GM20431 (cell line): ENCODE measurements around the gene AQR.
"Not testable (repeated sequence)": the region's sequence is repeated elsewhere in the genome, so short reads cannot be mapped to it uniquely, and the experiment has no call there.

ENCODE experiments used
- in situ Hi-C: fragments of 300-500 bp; cut with MseI, MboI; formaldehyde crosslinking; loops from one replicate; pipeline ENCODE4 v1.15.0; 2020; ENCODE audit warnings: low sequenced_read_pairs; ENCODE audit not compliant: unreplicated experiment

AQR gene

GRCh38 chr15:34964277-34964676, 5.3 kb downstream of the AQR start:
- in situ Hi-C loops = no loop called here

- in situ Hi-C loops = no loop called here
Measured at GRCh38 chr15:34953851-34954250, 15.7 kb downstream of the AQR start.

GRCh38 chr15:34952481-34952880, 17.1 kb downstream of the AQR start:
- in situ Hi-C loops = no loop called here

GRCh38 chr15:34951993-34952392, 17.5 kb downstream of the AQR start:
- in situ Hi-C loops = no loop called here

- in situ Hi-C loops = no loop called here
Measured at GRCh38 chr15:34944936-34945335, 24.6 kb downstream of the AQR start.

- in situ Hi-C loops = no loop called here
Measured at GRCh38 chr15:34943711-34944110, 25.8 kb downstream of the AQR start.

GRCh38 chr15:34943264-34943663, 26.3 kb downstream of the AQR start:
- in situ Hi-C loops = not testable (repeated sequence)

- in situ Hi-C loops = no loop called here
Measured at GRCh38 chr15:34942363-34942762, 27.2 kb downstream of the AQR start.

- in situ Hi-C loops = no loop called here
Measured at GRCh38 chr15:34941831-34942230, 27.7 kb downstream of the AQR start.

- in situ Hi-C loops = no loop called here
Measured at GRCh38 chr15:34941185-34941698, 28.3 kb downstream of the AQR start.

GRCh38 chr15:34933432-34933975, 36.0 kb downstream of the AQR start:
- in situ Hi-C loops = no loop called here

GRCh38 chr15:34928349-34928748, 41.2 kb downstream of the AQR start:
- in situ Hi-C loops = not testable (repeated sequence)

GRCh38 chr15:34927726-34928125, 41.8 kb downstream of the AQR start:
- in situ Hi-C loops = no loop called here

GRCh38 chr15:34914317-34914716, 55.2 kb downstream of the AQR start:
- in situ Hi-C loops = loop anchor here (25.0 kb wide), 1 partner anchor 202 kb away; no protein-coding TSS in a partner anchor

- in situ Hi-C loops = loop anchor here (25.0 kb wide), 1 partner anchor 193 kb away; no protein-coding TSS in a partner anchor
Measured at GRCh38 chr15:34905047-34905446, 64.5 kb downstream of the AQR start.

- in situ Hi-C loops = loop anchor here (25.0 kb wide), 1 partner anchor 192 kb away; no protein-coding TSS in a partner anchor
Measured at GRCh38 chr15:34904527-34904926, 65.0 kb downstream of the AQR start.

- in situ Hi-C loops = loop anchor here (25.0 kb wide), 1 partner anchor 188 kb away; no protein-coding TSS in a partner anchor
Measured at GRCh38 chr15:34900748-34901147, 68.8 kb downstream of the AQR start.

- in situ Hi-C loops = no loop called here
Measured at GRCh38 chr15:34896183-34896582, 73.4 kb downstream of the AQR start.

GRCh38 chr15:34893967-34894366, 75.6 kb downstream of the AQR start:
- in situ Hi-C loops = no loop called here

GRCh38 chr15:34892963-34893591, 76.5 kb downstream of the AQR start:
- in situ Hi-C loops = no loop called here

GRCh38 chr15:34890424-34890823, 79.1 kb downstream of the AQR start:
- in situ Hi-C loops = no loop called here

GRCh38 chr15:34889476-34889875, 80.1 kb downstream of the AQR start:
- in situ Hi-C loops = no loop called here
